ENCODE data around the gene MAPK14. TPM values are rescaled to one million over a fixed set of nuclear protein-coding genes. Genes with fewer than 3 reads are reported as not detected.

Gene MAPK14
- total RNA-seq, 2 donors from 2014 or later = 62.2 to 76.1 TPM

GRCh38 chr6:36116943-36117342 is 89.3 kb downstream of the MAPK14 start:
- Histone ChIP-seq H3K4me1 (peaks cover 14% of the 10 kb centered on the region), H3K4me3 (no peak overlapping the region), H3K9me3 (no peaks in the 10 kb centered on the region), H3K27ac (no peak overlapping the region), H3K27me3 (no peaks in the 10 kb centered on the region), H3K9ac (ENCODE audit: low read depth in 2 of 2, low read length in 2 of 2) (no peak overlapping the region), H3K36me3 (no peaks in the 10 kb centered on the region)
- TF ChIP-seq CTCF (IDR thresholded peaks at IDR 0.05) = no peak
- no peak for DNase-seq
- intact Hi-C loops (cut with DNase I) = no loop called here

- H3K4me1 ChIP-seq = peaks cover 14% of the 10 kb centered on the region
- H3K4me3 ChIP-seq = no peak overlapping the region
- peak overlapping the region; percentile 29 for H3K27ac ChIP-seq
- H3K9ac ChIP-seq (ENCODE audit: low read depth in 2 of 2, low read length in 2 of 2) = peak overlapping the region in 1 of 2 donors; percentile 15
- no peaks in the 10 kb centered on the region for H3K9me3 ChIP-seq
- TF ChIP-seq CTCF (IDR thresholded peaks at IDR 0.05) = no peak
- intact Hi-C loops (cut with DNase I) = no loop called here
- H3K36me3 ChIP-seq = no peaks in the 10 kb centered on the region
- no peak for DNase-seq
- no peaks in the 10 kb centered on the region for H3K27me3 ChIP-seq
Observed at GRCh38 chr6:36117658-36118549, 90.3 kb downstream of the MAPK14 start.

- H3K4me1 ChIP-seq = peaks cover 14% of the 10 kb centered on the region
- peak overlapping the region in 1 of 2 donors; percentile 15 for H3K9ac ChIP-seq (ENCODE audit: low read depth in 2 of 2, low read length in 2 of 2)
- H3K27me3 ChIP-seq = no peaks in the 10 kb centered on the region
- H3K27ac ChIP-seq = peak overlapping the region; percentile 29
- peak; percentile 55 for DNase-seq
- TF ChIP-seq CTCF (IDR thresholded peaks at IDR 0.05) = no peak
- H3K36me3 ChIP-seq = no peaks in the 10 kb centered on the region
- no peaks in the 10 kb centered on the region for H3K9me3 ChIP-seq
- intact Hi-C loops (cut with DNase I) = no loop called here
- no peak overlapping the region for H3K4me3 ChIP-seq
Observed at GRCh38 chr6:36118550-36119107, 91.0 kb downstream of the MAPK14 start.

- no peak overlapping the region for H3K4me3 ChIP-seq
- H3K27me3 ChIP-seq = no peaks in the 10 kb centered on the region
- H3K27ac ChIP-seq = no peak overlapping the region
- peaks cover 14% of the 10 kb centered on the region for H3K4me1 ChIP-seq
- intact Hi-C loops (cut with DNase I) = no loop called here
- no peak overlapping the region for H3K9ac ChIP-seq (ENCODE audit: low read depth in 2 of 2, low read length in 2 of 2)
- no peaks in the 10 kb centered on the region for H3K9me3 ChIP-seq
- TF ChIP-seq CTCF (IDR thresholded peaks at IDR 0.05) = no peak
- H3K36me3 ChIP-seq = no peaks in the 10 kb centered on the region
- no peak for DNase-seq
Observed at GRCh38 chr6:36119209-36119608, 91.6 kb downstream of the MAPK14 start.

GRCh38 chr6:36120018-36120417 is 92.4 kb downstream of the MAPK14 start:
- Histone ChIP-seq H3K27me3 (no peaks in the 10 kb centered on the region), H3K27ac (peak overlapping the region; percentile 66), H3K36me3 (no peaks in the 10 kb centered on the region), H3K4me1 (peaks cover 10% of the 10 kb centered on the region), H3K4me3 (no peak overlapping the region), H3K9me3 (no peaks in the 10 kb centered on the region), H3K9ac (ENCODE audit: low read depth in 2 of 2, low read length in 2 of 2) (no peak overlapping the region)
- TF ChIP-seq CTCF (IDR thresholded peaks at IDR 0.05) = no peak
- intact Hi-C loops (cut with DNase I) = loop anchor here (5.0 to 10.0 kb wide), 2 partner anchors 185 to 242 kb away; no protein-coding TSS in a partner anchor
- DNase-seq = no peak

Measured in colonic mucosa (tissue), 4 donors.